ENCODE results near the gene SORBS1. TPM values are rescaled to one million over a fixed set of nuclear protein-coding genes. Genes with fewer than 3 reads are reported as not detected.

Gene SORBS1
- total and polyA plus RNA-seq, 4 donors = 13.1 to 68.9 (median 44.0) TPM

DNA sequence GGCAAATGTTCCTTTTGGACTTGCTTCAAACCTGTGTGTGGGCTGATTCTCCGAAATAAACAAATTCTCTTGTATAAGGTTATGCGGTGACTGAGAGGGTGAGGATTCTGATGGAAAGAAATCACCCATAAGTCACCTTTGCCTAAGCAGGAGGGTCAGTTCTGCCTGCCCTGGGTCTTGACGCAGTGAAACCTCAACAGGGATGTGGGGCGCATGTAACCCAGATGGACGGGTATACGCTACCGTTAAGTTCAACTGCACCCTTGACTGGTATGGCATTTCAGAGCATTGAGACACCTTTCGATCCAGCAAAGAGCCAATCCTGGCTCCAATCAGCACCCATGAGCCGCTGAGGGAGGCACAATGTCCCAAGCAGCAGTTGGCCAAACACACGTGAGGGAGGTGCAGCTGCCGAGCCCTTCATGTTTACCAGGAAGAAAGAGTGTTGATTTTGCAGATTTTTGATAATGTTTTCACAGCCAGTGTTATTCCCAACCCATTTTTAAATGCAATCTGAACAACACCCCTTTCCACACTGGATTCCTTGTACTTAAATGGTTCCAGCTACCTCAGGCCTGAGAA lies 48.1 kb downstream of the SORBS1 start:
- Histone ChIP-seq H3K4me3 (no peak overlapping the region), H3K9ac (ENCODE audit: insufficient read depth in 1 of 2, low read length in 2 of 2) (no peak overlapping the region), H3K27ac (ENCODE audit: low read depth in 1 of 2, low read length in 1 of 2) (peak overlapping the region; percentile 52 to 87), H3K9me3 (ENCODE audit: control insufficient read depth in 4 of 4, insufficient read depth in 3 of 4, low read length in 3 of 4) (no peaks in the 10 kb centered on the region), H3K27me3 (ENCODE audit: control insufficient read depth in 3 of 3, insufficient read depth in 3 of 3, low read length in 2 of 3) (no peaks in the 10 kb centered on the region), H3K4me1 (ENCODE audit: control insufficient read depth in 5 of 5, insufficient read depth in 5 of 5, low read length in 5 of 5) (peaks cover 8 to 58% (median 24%) of the 10 kb centered on the region in 5 donors), H3K36me3 (ENCODE audit: control insufficient read depth in 4 of 4, insufficient read depth in 4 of 4, low read length in 4 of 4) (no peaks in the 10 kb centered on the region)
- WGBS, 2 donors = 80 to 92% methylated on average over 11 of the region's 11 CpGs
- TF ChIP-seq, protein P1, sequence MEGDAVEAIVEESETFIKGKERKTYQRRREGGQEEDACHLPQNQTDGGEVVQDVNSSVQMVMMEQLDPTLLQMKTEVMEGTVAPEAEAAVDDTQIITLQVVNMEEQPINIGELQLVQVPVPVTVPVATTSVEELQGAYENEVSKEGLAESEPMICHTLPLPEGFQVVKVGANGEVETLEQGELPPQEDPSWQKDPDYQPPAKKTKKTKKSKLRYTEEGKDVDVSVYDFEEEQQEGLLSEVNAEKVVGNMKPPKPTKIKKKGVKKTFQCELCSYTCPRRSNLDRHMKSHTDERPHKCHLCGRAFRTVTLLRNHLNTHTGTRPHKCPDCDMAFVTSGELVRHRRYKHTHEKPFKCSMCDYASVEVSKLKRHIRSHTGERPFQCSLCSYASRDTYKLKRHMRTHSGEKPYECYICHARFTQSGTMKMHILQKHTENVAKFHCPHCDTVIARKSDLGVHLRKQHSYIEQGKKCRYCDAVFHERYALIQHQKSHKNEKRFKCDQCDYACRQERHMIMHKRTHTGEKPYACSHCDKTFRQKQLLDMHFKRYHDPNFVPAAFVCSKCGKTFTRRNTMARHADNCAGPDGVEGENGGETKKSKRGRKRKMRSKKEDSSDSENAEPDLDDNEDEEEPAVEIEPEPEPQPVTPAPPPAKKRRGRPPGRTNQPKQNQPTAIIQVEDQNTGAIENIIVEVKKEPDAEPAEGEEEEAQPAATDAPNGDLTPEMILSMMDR (IDR thresholded peaks at IDR 0.05; ENCODE audit: control extremely low read depth, extremely low read depth) = no peak
- ATAC-seq (ENCODE audit: insufficient read depth, low FRiP score) (no peak), DNase-seq (no peak)

DNA sequence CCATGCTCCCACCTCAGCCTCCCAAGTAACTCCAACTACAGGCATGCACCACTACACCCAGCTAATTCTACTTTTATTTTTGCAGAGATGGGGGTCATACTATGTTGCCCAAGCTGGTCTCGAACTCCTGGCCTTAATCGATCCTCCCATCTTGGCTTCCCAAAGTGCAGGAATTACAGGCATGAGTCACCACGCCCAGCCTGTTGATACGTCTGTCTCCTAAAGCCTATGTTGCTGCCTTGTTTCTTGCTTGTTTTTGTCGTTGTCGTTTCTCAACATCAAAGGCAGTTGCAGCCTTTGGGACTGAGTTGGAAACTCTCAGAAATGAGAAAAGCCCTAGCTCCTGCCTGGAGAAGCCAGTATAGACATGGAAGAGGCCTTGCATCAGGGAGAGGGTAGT lies 49.9 kb downstream of the SORBS1 start:
- H3K9ac ChIP-seq (ENCODE audit: insufficient read depth in 1 of 2, low read length in 2 of 2) = no peak overlapping the region
- H3K4me1 ChIP-seq (ENCODE audit: control insufficient read depth in 5 of 5, insufficient read depth in 5 of 5, low read length in 5 of 5) = peaks cover 8 to 50% (median 20%) of the 10 kb centered on the region in 5 donors
- WGBS, 2 donors = 86 to 94% methylated on average over 6 of the region's 6 CpGs
- DNase-seq (no peak), ATAC-seq (ENCODE audit: insufficient read depth, low FRiP score) (no peak)
- TF ChIP-seq, protein P1 (IDR thresholded peaks at IDR 0.05; ENCODE audit: control extremely low read depth, extremely low read depth) = no peak
- H3K27ac ChIP-seq (ENCODE audit: low read depth in 1 of 2, low read length in 1 of 2) = peak overlapping the region in 1 of 2 donors; percentile 78
- no peaks in the 10 kb centered on the region for H3K36me3 ChIP-seq (ENCODE audit: control insufficient read depth in 4 of 4, insufficient read depth in 4 of 4, low read length in 4 of 4)
- no peaks in the 10 kb centered on the region for H3K9me3 ChIP-seq (ENCODE audit: control insufficient read depth in 4 of 4, insufficient read depth in 3 of 4, low read length in 3 of 4)
- no peak overlapping the region for H3K4me3 ChIP-seq
- no peaks in the 10 kb centered on the region for H3K27me3 ChIP-seq (ENCODE audit: control insufficient read depth in 3 of 3, insufficient read depth in 3 of 3, low read length in 2 of 3)

DNA sequence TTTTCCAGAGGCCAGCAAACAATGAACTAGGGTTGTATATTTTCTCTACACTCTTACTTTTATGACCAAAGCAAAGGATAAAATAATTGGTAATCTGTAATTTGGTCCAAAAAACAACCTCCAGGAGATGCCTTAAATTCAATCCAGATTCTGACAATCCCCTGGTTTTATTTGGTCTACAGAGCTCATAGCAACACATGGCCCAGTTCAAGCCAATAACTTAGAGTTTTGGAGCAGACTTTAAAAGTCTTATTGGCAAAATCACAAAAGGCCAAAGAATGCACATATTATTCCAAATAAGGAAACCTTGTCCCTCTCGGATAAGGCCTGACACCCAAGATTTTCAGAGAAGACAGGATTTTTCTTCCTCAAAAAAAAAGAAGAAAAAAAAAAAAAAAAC lies 51.9 kb downstream of the SORBS1 start:
- no peaks in the 10 kb centered on the region for H3K36me3 ChIP-seq (ENCODE audit: control insufficient read depth in 4 of 4, insufficient read depth in 4 of 4, low read length in 4 of 4)
- H3K27ac ChIP-seq (ENCODE audit: low read depth in 1 of 2, low read length in 1 of 2) = peak overlapping the region; percentile 37 to 66
- TF ChIP-seq, protein P1 (IDR thresholded peaks at IDR 0.05; ENCODE audit: control extremely low read depth, extremely low read depth) = no peak
- DNase-seq (peak in 2 of 3 donors; percentile 64 to 71), ATAC-seq (ENCODE audit: insufficient read depth, low FRiP score) (no peak)
- 70 to 77% methylated on average over 1 of the region's 1 CpG for WGBS, 2 donors
- H3K27me3 ChIP-seq (ENCODE audit: control insufficient read depth in 3 of 3, insufficient read depth in 3 of 3, low read length in 2 of 3) = no peaks in the 10 kb centered on the region
- no peak overlapping the region for H3K9ac ChIP-seq (ENCODE audit: insufficient read depth in 1 of 2, low read length in 2 of 2)
- H3K9me3 ChIP-seq (ENCODE audit: control insufficient read depth in 4 of 4, insufficient read depth in 3 of 4, low read length in 3 of 4) = no peaks in the 10 kb centered on the region
- H3K4me3 ChIP-seq = no peak overlapping the region
- peaks cover 8 to 40% (median 20%) of the 10 kb centered on the region in 5 donors for H3K4me1 ChIP-seq (ENCODE audit: control insufficient read depth in 5 of 5, insufficient read depth in 5 of 5, low read length in 5 of 5)

DNA sequence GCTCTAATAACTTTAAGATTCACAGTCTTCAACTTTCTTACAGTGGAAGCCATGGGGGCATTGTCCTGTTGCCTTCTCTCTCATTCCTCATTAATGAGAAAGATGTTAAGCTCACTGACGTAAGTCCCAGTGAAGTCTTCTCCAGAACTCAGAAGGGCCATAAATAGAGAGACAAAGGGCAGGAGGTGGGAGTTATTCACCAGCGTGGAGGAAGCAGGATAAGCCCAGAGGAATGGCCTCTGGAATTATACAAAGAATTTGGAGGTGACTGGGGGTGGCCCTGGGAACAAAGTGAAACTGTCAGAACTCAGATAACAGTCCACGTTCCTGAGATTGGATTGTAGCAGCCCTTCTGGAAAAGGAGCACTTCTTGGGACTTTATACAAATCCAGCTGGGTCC lies 52.4 kb downstream of the SORBS1 start:
- ATAC-seq (ENCODE audit: insufficient read depth, low FRiP score) = peak; percentile 39
- Histone ChIP-seq H3K4me1 (ENCODE audit: control insufficient read depth in 5 of 5, insufficient read depth in 5 of 5, low read length in 5 of 5) (peaks cover 3 to 44% (median 20%) of the 10 kb centered on the region in 5 donors), H3K9ac (ENCODE audit: insufficient read depth in 1 of 2, low read length in 2 of 2) (no peak overlapping the region), H3K27ac (ENCODE audit: low read depth in 1 of 2, low read length in 1 of 2) (peak overlapping the region; percentile 37 to 66), H3K4me3 (no peak overlapping the region), H3K36me3 (ENCODE audit: control insufficient read depth in 4 of 4, insufficient read depth in 4 of 4, low read length in 4 of 4) (no peaks in the 10 kb centered on the region), H3K27me3 (ENCODE audit: control insufficient read depth in 3 of 3, insufficient read depth in 3 of 3, low read length in 2 of 3) (no peaks in the 10 kb centered on the region), H3K9me3 (ENCODE audit: control insufficient read depth in 4 of 4, insufficient read depth in 3 of 4, low read length in 3 of 4) (no peaks in the 10 kb centered on the region)
- TF ChIP-seq, protein P1 (IDR thresholded peaks at IDR 0.05; ENCODE audit: control extremely low read depth, extremely low read depth) = no peak
- WGBS, 2 donors = 56 to 69% methylated on average over 3 of the region's 3 CpGs
- DNase-seq = no peak

All from lung (tissue), 12 donors.